Heart left ventricle (tissue), 13 donors: ENCODE results near the gene SPEM3.

Source experiments
- POLR2A ChIP-seq, 2 donors: fragments of 450-650 bp; IDR thresholded peaks; one replicate each; pipeline ENCODE4 v1.6.1; 2017; ENCODE audit warnings: antibody characterized with exemption in 2 of 2, mild to moderate bottlenecking in 2 of 2, moderate library complexity in 2 of 2
- TF ChIP-seq, protein P1 (sequence below), 12 donors: fragments of 200-600 bp; sonication (generic) in 4 of 12; IDR thresholded peaks; one replicate each; pipeline versions ENCODE4 v1.5.0 to v1.8.0; 2018 to 2022; ENCODE audit warnings: antibody characterized with exemption in 12 of 12, mild to moderate bottlenecking in 5 of 12
- donor health status: ischemic (EF 13 %, LVEDD 7.1; RV severe dilation, severe dysfunction).
- donor health status: DM: no; HTN: yes; CAD: no.
- donor health status: DM: no; HTN: no; CAD: no.
- donor health status: ischemic (EF 25% LVEDD 6.9; RV normal size, moderate dysfunction).
- donor health status: ischemic (EF 25% LVEDD 5.7; RV mildly dilated, moderate dysfunction).
- donor health status: ischemic (EF 35%, LVEDD 5.7; RV mildly dilated, moderate dysfunction).
- donor health status: nonischemic (EF 11% LVEDD 7.7; RV severe dilation, severe dysfunction).
- donor health status: DM: yes; HTN: yes; CAD: no.
- donor health status: PGD.
- donor health status: ischemic (EF 29% LVEDD 5.4; RV normal size, mild dysfunction).
- donor health status: nonischemic (EF 23%, LVEDD 6.1; RV moderate dilation, normal function).

GRCh38 chr17:7388856-7389255 lies 39.8 kb upstream of the SPEM3 start:
- TF ChIP-seq, protein P1, sequence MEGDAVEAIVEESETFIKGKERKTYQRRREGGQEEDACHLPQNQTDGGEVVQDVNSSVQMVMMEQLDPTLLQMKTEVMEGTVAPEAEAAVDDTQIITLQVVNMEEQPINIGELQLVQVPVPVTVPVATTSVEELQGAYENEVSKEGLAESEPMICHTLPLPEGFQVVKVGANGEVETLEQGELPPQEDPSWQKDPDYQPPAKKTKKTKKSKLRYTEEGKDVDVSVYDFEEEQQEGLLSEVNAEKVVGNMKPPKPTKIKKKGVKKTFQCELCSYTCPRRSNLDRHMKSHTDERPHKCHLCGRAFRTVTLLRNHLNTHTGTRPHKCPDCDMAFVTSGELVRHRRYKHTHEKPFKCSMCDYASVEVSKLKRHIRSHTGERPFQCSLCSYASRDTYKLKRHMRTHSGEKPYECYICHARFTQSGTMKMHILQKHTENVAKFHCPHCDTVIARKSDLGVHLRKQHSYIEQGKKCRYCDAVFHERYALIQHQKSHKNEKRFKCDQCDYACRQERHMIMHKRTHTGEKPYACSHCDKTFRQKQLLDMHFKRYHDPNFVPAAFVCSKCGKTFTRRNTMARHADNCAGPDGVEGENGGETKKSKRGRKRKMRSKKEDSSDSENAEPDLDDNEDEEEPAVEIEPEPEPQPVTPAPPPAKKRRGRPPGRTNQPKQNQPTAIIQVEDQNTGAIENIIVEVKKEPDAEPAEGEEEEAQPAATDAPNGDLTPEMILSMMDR (IDR thresholded peaks at IDR 0.05), result no peak
- TF ChIP-seq POLR2A (IDR thresholded peaks at IDR 0.05), result no peak
